A549 treated with ZK216348 at 1 μM for 4 hours (cell line): ENCODE results near the gene MYOZ1. TPM values are rescaled to one million over a fixed set of nuclear protein-coding genes. Genes with fewer than 3 reads are reported as not detected.

Source experiments
- total RNA-seq: library from RNA; stranded (reverse); fragments of 200-300 nt; extraction: Qiagen RNA extraction; gene quantifications from 5 replicates; pipeline ENCODE4 v1.2.3, GENCODE V29; 2022; ENCODE audit warnings: low read depth

The MYOZ1 gene, protein sequence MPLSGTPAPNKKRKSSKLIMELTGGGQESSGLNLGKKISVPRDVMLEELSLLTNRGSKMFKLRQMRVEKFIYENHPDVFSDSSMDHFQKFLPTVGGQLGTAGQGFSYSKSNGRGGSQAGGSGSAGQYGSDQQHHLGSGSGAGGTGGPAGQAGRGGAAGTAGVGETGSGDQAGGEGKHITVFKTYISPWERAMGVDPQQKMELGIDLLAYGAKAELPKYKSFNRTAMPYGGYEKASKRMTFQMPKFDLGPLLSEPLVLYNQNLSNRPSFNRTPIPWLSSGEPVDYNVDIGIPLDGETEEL
- total RNA-seq = not detected in 5 replicates

DNA sequence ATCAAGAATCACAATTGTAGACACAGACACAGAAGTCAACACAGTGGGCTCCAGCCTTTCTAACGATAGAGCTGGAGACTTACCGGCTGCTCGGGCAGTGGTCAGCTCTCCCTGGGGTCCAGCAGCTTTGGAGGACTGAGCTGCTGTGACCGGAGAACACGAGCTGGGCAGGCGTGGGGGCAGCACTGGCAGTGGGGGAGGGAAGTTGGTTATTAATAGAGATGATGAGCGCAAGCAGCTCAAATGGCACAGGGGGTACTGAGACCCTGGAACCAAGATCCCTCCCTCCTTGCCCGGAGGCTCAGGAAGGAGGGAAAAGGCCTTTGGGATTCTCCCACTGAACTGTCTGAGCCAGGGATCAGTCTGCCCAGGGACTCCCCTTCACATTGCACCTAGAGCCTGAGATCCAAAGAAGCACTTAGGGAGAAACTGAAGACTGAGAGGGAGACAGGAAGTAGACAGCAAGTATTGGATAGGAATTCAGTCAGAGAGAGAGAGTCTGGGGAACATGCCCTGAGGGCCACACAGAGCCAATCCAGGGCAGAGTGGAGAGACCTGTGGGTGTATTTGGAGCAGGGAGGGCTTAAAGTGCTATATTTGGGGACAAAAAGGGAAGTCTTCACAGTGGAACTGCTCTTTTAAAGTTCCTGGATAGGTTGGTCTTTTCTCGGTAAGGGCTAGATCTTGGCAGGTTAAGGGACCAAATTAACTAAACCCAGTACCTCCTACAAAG is at the start of gene MYOZ1:
Gene MYOZ1 (minus strand): TSS at position 147 of the 733 bp plus-strand sequence. CDS start 1,457 bp downstream, outside the sequence.

DNA sequence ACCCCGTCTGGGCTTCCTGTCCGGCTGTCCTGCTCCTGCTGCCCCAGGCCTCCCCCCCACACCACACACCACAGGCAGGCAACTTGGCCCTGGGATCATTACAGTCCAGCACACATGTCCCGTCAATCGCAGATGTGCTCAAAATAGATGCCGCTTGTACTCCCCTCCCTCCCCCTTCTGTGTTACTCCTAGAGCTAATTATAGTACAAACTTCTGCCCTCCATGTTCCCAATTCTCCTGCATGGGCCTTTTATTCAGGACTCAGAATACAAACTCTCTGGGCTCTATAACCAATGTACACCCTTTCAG is 14.7 kb upstream of the MYOZ1 start, which contains the start of gene SYNPO2L:
Gene SYNPO2L (minus strand): TSS at position 40 of the 309 bp plus-strand sequence. CDS start 107 bp downstream, outside the sequence.

DNA sequence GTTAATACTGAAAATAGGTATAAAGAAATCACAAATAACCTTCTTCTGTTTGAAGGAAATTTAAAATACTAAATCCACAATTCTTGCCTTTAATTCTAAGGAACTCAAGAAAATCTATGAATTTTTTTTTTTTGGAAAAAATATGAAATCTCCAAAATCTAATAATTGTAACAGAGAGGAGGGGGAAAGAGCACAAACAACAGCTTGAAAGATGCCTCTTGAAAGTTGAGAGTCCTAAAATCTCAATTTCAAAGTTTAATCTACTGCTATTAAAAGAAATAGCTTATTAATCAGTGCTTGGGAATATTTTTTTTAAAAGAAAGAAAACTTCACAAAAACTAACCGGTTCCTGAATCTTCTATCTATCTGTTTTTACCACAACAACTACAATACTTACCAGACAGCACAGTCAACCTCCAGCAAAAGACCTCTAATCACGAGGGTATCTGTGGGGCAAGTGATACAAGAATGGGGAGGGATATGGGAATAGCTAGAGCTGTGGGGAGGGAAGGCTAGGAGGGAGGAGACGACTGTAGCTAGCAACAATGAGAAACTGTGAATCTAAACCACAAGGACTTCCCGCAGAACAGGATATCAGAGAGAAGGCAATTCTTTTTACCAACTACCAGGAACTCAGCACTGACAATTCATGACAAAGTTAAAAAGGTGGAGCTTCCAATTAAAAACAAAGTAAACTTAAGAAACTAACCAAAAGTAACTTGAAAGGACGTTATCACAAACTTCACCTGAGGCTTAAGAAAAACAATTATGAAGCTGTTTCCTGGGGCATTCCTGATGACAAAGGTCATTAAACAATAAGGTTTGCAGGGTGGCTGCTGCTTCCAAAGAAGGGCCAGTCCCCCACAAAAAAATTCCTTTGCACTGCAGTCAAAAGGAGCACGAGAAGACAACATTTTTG is 50.1 kb downstream of the MYOZ1 start, which contains the start of gene USP54:
Gene USP54 (minus strand): TSS at position 462 of the 919 bp plus-strand sequence. CDS start 15,684 bp downstream, outside the sequence.

Other genes starting within 250 kb of the MYOZ1 start
- gene ANXA7, start 227.4 kb downstream of the MYOZ1 start, total RNA-seq = 107 to 140 TPM (median 108 TPM) in 5 replicates
- 0.40 to 0.65 TPM (median 0.62 TPM) in 5 replicates for gene MSS51, start 207.9 kb downstream of the MYOZ1 start, total RNA-seq
- gene PPP3CB, start 145.4 kb downstream of the MYOZ1 start, total RNA-seq = 9.9 to 18.8 TPM (median 16.2 TPM) in 5 replicates
- 9.6 to 14.4 TPM (median 11.9 TPM) in 5 replicates for gene USP54, start 50.1 kb downstream of the MYOZ1 start, total RNA-seq
- not detected in 5 replicates for gene SYNPO2L, start 14.6 kb upstream of the MYOZ1 start, total RNA-seq
- gene AGAP5, start 56.6 kb upstream of the MYOZ1 start, total RNA-seq = 1.7 to 3.5 TPM (median 3.1 TPM) in 5 replicates
- 39.6 to 66.6 TPM (median 61.1 TPM) in 5 replicates for gene SEC24C, start 102.9 kb upstream of the MYOZ1 start, total RNA-seq
- gene CHCHD1, start 140.6 kb upstream of the MYOZ1 start, total RNA-seq = 63.4 to 72.2 TPM (median 67.6 TPM) in 5 replicates
- gene ZSWIM8, start 144.1 kb upstream of the MYOZ1 start, total RNA-seq = 22.4 to 48.8 TPM (median 43.4 TPM) in 5 replicates
- 10.9 to 22.6 TPM (median 19.1 TPM) in 5 replicates for gene NDST2, start 170.1 kb upstream of the MYOZ1 start, total RNA-seq
- 16.6 to 19.5 TPM (median 18.8 TPM) in 5 replicates for gene CAMK2G, start 233.1 kb upstream of the MYOZ1 start, total RNA-seq